Testis (tissue), 2 donors: ENCODE data around the gene CTTNBP2.

ENCODE experiments used
- POLR2A ChIP-seq: fragments of 450-650 bp; IDR thresholded peaks from one replicate; pipeline ENCODE4 v1.6.1; 2017; ENCODE audit warnings: antibody characterized with exemption, mild to moderate bottlenecking, moderate library complexity
- TF ChIP-seq, protein P1 (sequence below), 3 experiments: fragments of 450-650 bp in 2 of 3; fragments of 200-600 bp in 1 of 3; sonication (generic) in 1 of 3; IDR thresholded peaks; one replicate each; pipeline ENCODE4 v1.5.1; 2016 to 2019; ENCODE audit warnings: antibody characterized with exemption in 3 of 3, mild to moderate bottlenecking in 2 of 3, moderate library complexity in 1 of 3

DNA sequence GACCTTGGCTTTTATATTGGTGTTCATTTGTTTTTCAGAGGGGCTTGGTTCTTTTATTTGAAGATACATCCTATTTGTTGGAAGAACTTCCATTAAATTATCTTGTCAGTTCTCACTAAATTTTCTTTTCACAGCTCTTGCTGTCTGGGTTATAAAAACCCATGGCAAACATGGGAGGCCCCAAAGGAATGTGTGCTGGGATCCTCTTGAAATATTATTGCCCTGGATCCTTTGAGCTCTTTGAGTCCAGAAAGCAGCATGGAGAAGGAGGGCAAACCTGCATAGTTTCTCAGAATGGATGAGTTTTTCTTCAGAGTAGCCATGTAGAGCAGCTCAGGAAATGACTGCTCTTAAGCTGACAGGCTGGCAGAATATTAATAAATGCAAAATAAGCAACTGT, 187.4 kb downstream of the CTTNBP2 start:
- TF ChIP-seq, protein P1, sequence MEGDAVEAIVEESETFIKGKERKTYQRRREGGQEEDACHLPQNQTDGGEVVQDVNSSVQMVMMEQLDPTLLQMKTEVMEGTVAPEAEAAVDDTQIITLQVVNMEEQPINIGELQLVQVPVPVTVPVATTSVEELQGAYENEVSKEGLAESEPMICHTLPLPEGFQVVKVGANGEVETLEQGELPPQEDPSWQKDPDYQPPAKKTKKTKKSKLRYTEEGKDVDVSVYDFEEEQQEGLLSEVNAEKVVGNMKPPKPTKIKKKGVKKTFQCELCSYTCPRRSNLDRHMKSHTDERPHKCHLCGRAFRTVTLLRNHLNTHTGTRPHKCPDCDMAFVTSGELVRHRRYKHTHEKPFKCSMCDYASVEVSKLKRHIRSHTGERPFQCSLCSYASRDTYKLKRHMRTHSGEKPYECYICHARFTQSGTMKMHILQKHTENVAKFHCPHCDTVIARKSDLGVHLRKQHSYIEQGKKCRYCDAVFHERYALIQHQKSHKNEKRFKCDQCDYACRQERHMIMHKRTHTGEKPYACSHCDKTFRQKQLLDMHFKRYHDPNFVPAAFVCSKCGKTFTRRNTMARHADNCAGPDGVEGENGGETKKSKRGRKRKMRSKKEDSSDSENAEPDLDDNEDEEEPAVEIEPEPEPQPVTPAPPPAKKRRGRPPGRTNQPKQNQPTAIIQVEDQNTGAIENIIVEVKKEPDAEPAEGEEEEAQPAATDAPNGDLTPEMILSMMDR (IDR thresholded peaks at IDR 0.05): no peak
- TF ChIP-seq POLR2A: no peak
